Neural cell (in vitro differentiated cells): Measurements from ENCODE around the gene ARHGAP6. TPM values are rescaled to one million over a fixed set of nuclear protein-coding genes. Genes with fewer than 3 reads are reported as not detected.

Source experiments
- H2AFZ ChIP-seq: fragments of 200-600, 300-800 bp; sonication (generic), shearing (Covaris generic); 2 replicates; pipeline ENCODE4 v1.6.0; 2014; ENCODE audit warnings: low read depth, mild to moderate bottlenecking, antibody characterized with exemption, low read length, moderate library complexity
- H3F3A ChIP-seq: fragments of 200-600 bp; shearing (Covaris generic); 2 replicates; pipeline ENCODE4 v1.6.1; 2016; ENCODE audit warnings: mild to moderate bottlenecking, moderate library complexity, mixed read lengths, antibody characterized with exemption, low read length; ENCODE audit not compliant: insufficient read depth, poor library complexity, severe bottlenecking
- H3K27ac ChIP-seq: fragments of 200-600, 300-800 bp; sonication (generic), shearing (Covaris generic); 2 replicates; pipeline ENCODE4 v1.5.1; 2014; ENCODE audit warnings: mild to moderate bottlenecking, low read length, moderate library complexity
- H3K27me3 ChIP-seq: fragments of 300-800, 200-600 bp; sonication (generic), shearing (Covaris generic); 2 replicates; pipeline ENCODE4 v1.6.0; 2014; ENCODE audit warnings: mild to moderate bottlenecking, low read depth, low read length, moderate library complexity; ENCODE audit not compliant: insufficient read depth
- H3K36me3 ChIP-seq: fragments of 300-800, 200-600 bp; sonication (generic), shearing (Covaris generic); 2 replicates; pipeline ENCODE4 v1.5.1; 2014; ENCODE audit warnings: mild to moderate bottlenecking, antibody characterized with exemption, low read length, moderate library complexity; ENCODE audit not compliant: insufficient read depth
- H3K4me2 ChIP-seq: fragments of 300-800, 200-600 bp; sonication (generic), shearing (Covaris generic); 2 replicates; pipeline ENCODE4 v1.6.0; 2014; ENCODE audit warnings: mild to moderate bottlenecking, low read length
- H3K4me3 ChIP-seq: fragments of 300-800, 200-600 bp; sonication (generic), shearing (Covaris generic); 2 replicates; pipeline ENCODE4 v1.5.1; 2014; ENCODE audit warnings: mild to moderate bottlenecking, low read length, moderate library complexity
- H3K79me2 ChIP-seq: fragments of 200-600 bp; shearing (Covaris generic); replicated peaks from 2 replicates; pipeline ENCODE4 v1.6.0; 2014; ENCODE audit warnings: mild to moderate bottlenecking, low read length, moderate library complexity; ENCODE audit not compliant: insufficient read depth
- H3K9ac ChIP-seq: fragments of 300-800, 200-600 bp; sonication (generic), shearing (Covaris generic); 2 replicates; pipeline ENCODE4 v1.6.1; 2016; ENCODE audit warnings: mild to moderate bottlenecking, low read length, mixed read lengths
- H3K9me2 ChIP-seq: fragments of 200-600 bp; shearing (Covaris generic); 2 replicates; pipeline ENCODE4 v1.6.1; 2016; ENCODE audit warnings: mild to moderate bottlenecking, low read length, mixed read lengths; ENCODE audit not compliant: insufficient read depth
- H3K9me3 ChIP-seq: fragments of 200-600, 300-800 bp; sonication (generic), shearing (Covaris generic); 2 replicates; pipeline ENCODE4 v1.6.1; 2016; ENCODE audit warnings: mild to moderate bottlenecking, mixed run types, low read length, moderate library complexity, mixed read lengths
- H4K20me1 ChIP-seq: fragments of 200-600 bp; shearing (Covaris generic); 2 replicates; pipeline ENCODE4 v1.6.1; 2016; ENCODE audit warnings: mild to moderate bottlenecking, mixed run types; ENCODE audit not compliant: insufficient read depth
- EP300 ChIP-seq: fragments of 450-650 bp; conservative IDR thresholded peaks from 2 replicates; pipeline ENCODE4 v1.6.1; 2014; ENCODE audit warnings: antibody characterized with exemption, mild to moderate bottlenecking, moderate library complexity; ENCODE audit not compliant: poor library complexity, severe bottlenecking
- EZH2 ChIP-seq: fragments of 200-600, 300-800 bp; shearing (Covaris generic), sonication (generic); IDR thresholded peaks from 2 replicates; pipeline ENCODE4 v1.6.1; 2014; ENCODE audit warnings: antibody characterized with exemption, low read length, borderline replicate concordance, mild to moderate bottlenecking; ENCODE audit not compliant: insufficient read depth, poor library complexity, severe bottlenecking
- MXI1 ChIP-seq: fragments of 450-650 bp; conservative IDR thresholded peaks from 2 replicates; pipeline ENCODE4 v1.6.1; 2014; ENCODE audit warnings: antibody characterized with exemption, mild to moderate bottlenecking; ENCODE audit not compliant: poor library complexity, severe bottlenecking
- POLR2AphosphoS5 ChIP-seq: IDR thresholded peaks from 2 replicates; pipeline ENCODE4 v1.6.1; 2012
- RAD21 ChIP-seq: fragments of 450-650 bp; conservative IDR thresholded peaks from 2 replicates; pipeline ENCODE4 v1.6.1; 2014; ENCODE audit warnings: antibody characterized with exemption, mild to moderate bottlenecking, moderate library complexity
- REST ChIP-seq: IDR thresholded peaks from 2 replicates; pipeline ENCODE4 v1.6.1; 2012; ENCODE audit warnings: borderline replicate concordance
- SMC3 ChIP-seq: fragments of 450-650 bp; conservative IDR thresholded peaks from 2 replicates; pipeline ENCODE4 v1.6.1; 2014; ENCODE audit warnings: antibody characterized with exemption, mild to moderate bottlenecking, moderate library complexity; ENCODE audit not compliant: poor library complexity
- TAF1 ChIP-seq: IDR thresholded peaks from 2 replicates; pipeline ENCODE4 v1.6.1; 2012; ENCODE audit warnings: low read depth
- polyA plus RNA-seq: library from polyadenylated mRNA; depleted of rRNA; stranded (reverse); fragments of >200 nt; gene quantifications from 2 replicates; pipeline ENCODE4 v1.2.3, GENCODE V29; 2014
- TF ChIP-seq, protein P1 (sequence below): fragments of 450-650 bp; IDR thresholded peaks from 2 replicates; pipeline ENCODE4 v1.5.1; 2014; ENCODE audit warnings: antibody characterized with exemption, mild to moderate bottlenecking, moderate library complexity; ENCODE audit not compliant: poor library complexity, severe bottlenecking

ARHGAP6 gene
- polyA plus RNA-seq, 1 donor from 2014 or later, result 0.40 TPM

GRCh38 chrX:11480626-11481025 lies 185.1 kb downstream of the ARHGAP6 start:
- H3K79me2 ChIP-seq, result no peaks in the 10 kb centered on the region
- H4K20me1 ChIP-seq, result no peaks in the 10 kb centered on the region
- no peak overlapping the region for H3K9ac ChIP-seq
- no peaks in the 10 kb centered on the region for H3F3A ChIP-seq
- no peaks in the 10 kb centered on the region for H3K9me2 ChIP-seq
- H3K4me2 ChIP-seq, result no peak overlapping the region
- H3K27ac ChIP-seq, result no peak overlapping the region
- H3K36me3 ChIP-seq, result no peaks in the 10 kb centered on the region
- no peak overlapping the region for H2AFZ ChIP-seq
- no peak for TF ChIP-seq EZH2
- no peak for TF ChIP-seq TAF1
- TF ChIP-seq, protein P1, sequence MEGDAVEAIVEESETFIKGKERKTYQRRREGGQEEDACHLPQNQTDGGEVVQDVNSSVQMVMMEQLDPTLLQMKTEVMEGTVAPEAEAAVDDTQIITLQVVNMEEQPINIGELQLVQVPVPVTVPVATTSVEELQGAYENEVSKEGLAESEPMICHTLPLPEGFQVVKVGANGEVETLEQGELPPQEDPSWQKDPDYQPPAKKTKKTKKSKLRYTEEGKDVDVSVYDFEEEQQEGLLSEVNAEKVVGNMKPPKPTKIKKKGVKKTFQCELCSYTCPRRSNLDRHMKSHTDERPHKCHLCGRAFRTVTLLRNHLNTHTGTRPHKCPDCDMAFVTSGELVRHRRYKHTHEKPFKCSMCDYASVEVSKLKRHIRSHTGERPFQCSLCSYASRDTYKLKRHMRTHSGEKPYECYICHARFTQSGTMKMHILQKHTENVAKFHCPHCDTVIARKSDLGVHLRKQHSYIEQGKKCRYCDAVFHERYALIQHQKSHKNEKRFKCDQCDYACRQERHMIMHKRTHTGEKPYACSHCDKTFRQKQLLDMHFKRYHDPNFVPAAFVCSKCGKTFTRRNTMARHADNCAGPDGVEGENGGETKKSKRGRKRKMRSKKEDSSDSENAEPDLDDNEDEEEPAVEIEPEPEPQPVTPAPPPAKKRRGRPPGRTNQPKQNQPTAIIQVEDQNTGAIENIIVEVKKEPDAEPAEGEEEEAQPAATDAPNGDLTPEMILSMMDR, result no peak
- no peak for TF ChIP-seq MXI1
- TF ChIP-seq REST, result no peak
- TF ChIP-seq POLR2AphosphoS5, result no peak
- TF ChIP-seq RAD21, result no peak
- TF ChIP-seq SMC3, result no peak
- no peak for TF ChIP-seq EP300
- H3K27me3 ChIP-seq, result no peaks in the 10 kb centered on the region
- no peak overlapping the region for H3K4me3 ChIP-seq
- no peaks in the 10 kb centered on the region for H3K9me3 ChIP-seq

- Histone ChIP-seq H3K27ac (no peak overlapping the region), H3K9me2 (no peaks in the 10 kb centered on the region), H3K4me2 (no peak overlapping the region), H3K9me3 (no peaks in the 10 kb centered on the region), H3K79me2 (no peaks in the 10 kb centered on the region), H2AFZ (no peak overlapping the region), H3K9ac (no peak overlapping the region), H3K4me3 (no peak overlapping the region), H3K27me3 (no peaks in the 10 kb centered on the region), H4K20me1 (no peaks in the 10 kb centered on the region), H3F3A (no peaks in the 10 kb centered on the region), H3K36me3 (no peaks in the 10 kb centered on the region)
- TF ChIP-seq SMC3 (no peak), MXI1 (no peak)
These were observed 186.8 kb downstream of the ARHGAP6 start for GRCh38 chrX:11478911-11479310.

- no peaks in the 10 kb centered on the region for H3K27me3 ChIP-seq
- no peaks in the 10 kb centered on the region for H3K9me3 ChIP-seq
- H3K36me3 ChIP-seq, result no peaks in the 10 kb centered on the region
- no peaks in the 10 kb centered on the region for H3F3A ChIP-seq
- no peaks in the 10 kb centered on the region for H3K79me2 ChIP-seq
- H3K9me2 ChIP-seq, result no peaks in the 10 kb centered on the region
- no peak overlapping the region for H3K9ac ChIP-seq
- no peaks in the 10 kb centered on the region for H4K20me1 ChIP-seq
- H3K27ac ChIP-seq, result no peak overlapping the region
- no peak overlapping the region for H2AFZ ChIP-seq
- no peak overlapping the region for H3K4me3 ChIP-seq
- H3K4me2 ChIP-seq, result no peak overlapping the region
- no peak for TF ChIP-seq TAF1
- TF ChIP-seq EP300, result no peak
- no peak for TF ChIP-seq REST
- no peak for TF ChIP-seq SMC3
These were observed 187.7 kb downstream of the ARHGAP6 start for GRCh38 chrX:11478026-11478425.
